Neural cell (in vitro differentiated cells): ENCODE measurements around the gene TYK2.

Experiments used
- EZH2 ChIP-seq: fragments of 200-600, 300-800 bp; shearing (Covaris generic), sonication (generic); IDR thresholded peaks from 2 replicates; pipeline ENCODE4 v1.6.1; 2014; ENCODE audit warnings: antibody characterized with exemption, low read length, borderline replicate concordance, mild to moderate bottlenecking; ENCODE audit not compliant: insufficient read depth, poor library complexity, severe bottlenecking
- RAD21 ChIP-seq: fragments of 450-650 bp; conservative IDR thresholded peaks from 2 replicates; pipeline ENCODE4 v1.6.1; 2014; ENCODE audit warnings: antibody characterized with exemption, mild to moderate bottlenecking, moderate library complexity
- TAF1 ChIP-seq: IDR thresholded peaks from 2 replicates; pipeline ENCODE4 v1.6.1; 2012; ENCODE audit warnings: low read depth
- TF ChIP-seq, protein P1 (sequence below): fragments of 450-650 bp; IDR thresholded peaks from 2 replicates; pipeline ENCODE4 v1.5.1; 2014; ENCODE audit warnings: antibody characterized with exemption, mild to moderate bottlenecking, moderate library complexity; ENCODE audit not compliant: poor library complexity, severe bottlenecking

DNA sequence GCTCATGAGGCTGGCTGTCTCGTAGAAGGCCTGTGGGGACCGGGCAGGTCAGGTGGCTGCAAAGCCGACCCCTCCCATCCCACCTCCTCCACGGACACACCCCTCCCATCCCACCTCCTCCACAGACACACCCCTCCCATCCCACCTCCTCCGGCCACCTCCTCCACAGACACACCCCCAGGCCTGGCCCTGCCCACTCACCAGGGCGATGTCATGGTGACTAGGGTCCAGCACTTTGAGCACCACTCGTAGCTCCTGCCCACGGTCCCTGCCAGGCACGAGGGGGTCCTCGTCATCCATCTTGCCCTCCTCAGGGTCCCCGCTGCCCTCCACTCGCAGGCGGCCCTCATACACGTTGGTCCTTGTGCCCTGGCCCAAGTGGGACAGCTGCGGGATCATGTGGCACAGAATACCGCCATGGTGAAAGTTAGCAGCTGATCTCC, 18.8 kb downstream of the TYK2 start:
- TF ChIP-seq RAD21 (no peak), TAF1 (no peak), EZH2 (no peak)
- TF ChIP-seq, protein P1, sequence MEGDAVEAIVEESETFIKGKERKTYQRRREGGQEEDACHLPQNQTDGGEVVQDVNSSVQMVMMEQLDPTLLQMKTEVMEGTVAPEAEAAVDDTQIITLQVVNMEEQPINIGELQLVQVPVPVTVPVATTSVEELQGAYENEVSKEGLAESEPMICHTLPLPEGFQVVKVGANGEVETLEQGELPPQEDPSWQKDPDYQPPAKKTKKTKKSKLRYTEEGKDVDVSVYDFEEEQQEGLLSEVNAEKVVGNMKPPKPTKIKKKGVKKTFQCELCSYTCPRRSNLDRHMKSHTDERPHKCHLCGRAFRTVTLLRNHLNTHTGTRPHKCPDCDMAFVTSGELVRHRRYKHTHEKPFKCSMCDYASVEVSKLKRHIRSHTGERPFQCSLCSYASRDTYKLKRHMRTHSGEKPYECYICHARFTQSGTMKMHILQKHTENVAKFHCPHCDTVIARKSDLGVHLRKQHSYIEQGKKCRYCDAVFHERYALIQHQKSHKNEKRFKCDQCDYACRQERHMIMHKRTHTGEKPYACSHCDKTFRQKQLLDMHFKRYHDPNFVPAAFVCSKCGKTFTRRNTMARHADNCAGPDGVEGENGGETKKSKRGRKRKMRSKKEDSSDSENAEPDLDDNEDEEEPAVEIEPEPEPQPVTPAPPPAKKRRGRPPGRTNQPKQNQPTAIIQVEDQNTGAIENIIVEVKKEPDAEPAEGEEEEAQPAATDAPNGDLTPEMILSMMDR = no peak
